Astrocyte of the spinal cord (primary cell): ENCODE results near the gene TMBIM4.

Experiments used
- DNase-seq: peaks from one replicate; pipeline ENCODE4 v3.0.0; 2011; ENCODE audit warnings: low read depth, low spot score
- H3K4me3 ChIP-seq: 2 replicates; pipeline ENCODE4 v1.5.1; 2011; ENCODE audit warnings: low read depth, mild to moderate bottlenecking, low read length, moderate library complexity
- in situ Hi-C: cut with HindIII; loops from 2 replicates; pipeline ENCODE4 v1.10.0; 2017; ENCODE audit warnings: low sequenced_read_pairs
- TF ChIP-seq, protein P1 (sequence below): IDR thresholded peaks from 2 replicates; pipeline ENCODE4 v1.5.1; 2012; ENCODE audit warnings: low read depth, mild to moderate bottlenecking, low read length, inconsistent platforms

The TMBIM4 gene

DNA sequence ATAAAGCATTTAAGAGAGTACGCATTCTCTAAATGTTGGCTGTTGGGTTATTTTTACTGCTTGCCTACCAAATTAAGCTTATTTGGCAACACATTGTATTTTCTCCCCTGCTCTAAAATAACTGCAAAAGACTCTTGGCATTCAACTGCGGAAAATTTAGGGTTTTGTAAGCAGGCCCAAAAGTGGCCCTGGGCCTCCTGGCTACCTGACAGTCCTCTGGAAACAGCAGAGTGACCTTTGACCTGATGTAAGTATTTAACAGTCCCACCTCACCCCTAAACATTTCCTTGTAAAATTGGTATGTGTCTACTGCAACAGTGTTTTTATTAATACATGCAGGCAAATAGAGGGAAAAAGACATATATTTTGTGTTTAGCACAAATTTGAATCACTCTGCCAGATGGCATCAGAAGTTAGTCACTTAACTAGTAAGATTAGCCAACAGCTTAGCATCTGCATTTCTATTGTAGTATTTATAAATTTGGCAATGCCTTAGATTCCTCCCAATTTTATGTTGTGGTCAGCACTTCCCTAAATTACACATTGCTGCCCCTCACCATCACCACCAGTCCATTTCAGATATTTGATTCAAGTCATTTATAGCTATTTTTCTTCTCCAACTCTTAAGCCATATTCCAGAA, 50.4 kb downstream of the TMBIM4 start:
- DNase-seq = no peak
- TF ChIP-seq, protein P1, sequence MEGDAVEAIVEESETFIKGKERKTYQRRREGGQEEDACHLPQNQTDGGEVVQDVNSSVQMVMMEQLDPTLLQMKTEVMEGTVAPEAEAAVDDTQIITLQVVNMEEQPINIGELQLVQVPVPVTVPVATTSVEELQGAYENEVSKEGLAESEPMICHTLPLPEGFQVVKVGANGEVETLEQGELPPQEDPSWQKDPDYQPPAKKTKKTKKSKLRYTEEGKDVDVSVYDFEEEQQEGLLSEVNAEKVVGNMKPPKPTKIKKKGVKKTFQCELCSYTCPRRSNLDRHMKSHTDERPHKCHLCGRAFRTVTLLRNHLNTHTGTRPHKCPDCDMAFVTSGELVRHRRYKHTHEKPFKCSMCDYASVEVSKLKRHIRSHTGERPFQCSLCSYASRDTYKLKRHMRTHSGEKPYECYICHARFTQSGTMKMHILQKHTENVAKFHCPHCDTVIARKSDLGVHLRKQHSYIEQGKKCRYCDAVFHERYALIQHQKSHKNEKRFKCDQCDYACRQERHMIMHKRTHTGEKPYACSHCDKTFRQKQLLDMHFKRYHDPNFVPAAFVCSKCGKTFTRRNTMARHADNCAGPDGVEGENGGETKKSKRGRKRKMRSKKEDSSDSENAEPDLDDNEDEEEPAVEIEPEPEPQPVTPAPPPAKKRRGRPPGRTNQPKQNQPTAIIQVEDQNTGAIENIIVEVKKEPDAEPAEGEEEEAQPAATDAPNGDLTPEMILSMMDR = no peak
- no peak overlapping the region for H3K4me3 ChIP-seq
- in situ Hi-C loops = no loop called here

DNA sequence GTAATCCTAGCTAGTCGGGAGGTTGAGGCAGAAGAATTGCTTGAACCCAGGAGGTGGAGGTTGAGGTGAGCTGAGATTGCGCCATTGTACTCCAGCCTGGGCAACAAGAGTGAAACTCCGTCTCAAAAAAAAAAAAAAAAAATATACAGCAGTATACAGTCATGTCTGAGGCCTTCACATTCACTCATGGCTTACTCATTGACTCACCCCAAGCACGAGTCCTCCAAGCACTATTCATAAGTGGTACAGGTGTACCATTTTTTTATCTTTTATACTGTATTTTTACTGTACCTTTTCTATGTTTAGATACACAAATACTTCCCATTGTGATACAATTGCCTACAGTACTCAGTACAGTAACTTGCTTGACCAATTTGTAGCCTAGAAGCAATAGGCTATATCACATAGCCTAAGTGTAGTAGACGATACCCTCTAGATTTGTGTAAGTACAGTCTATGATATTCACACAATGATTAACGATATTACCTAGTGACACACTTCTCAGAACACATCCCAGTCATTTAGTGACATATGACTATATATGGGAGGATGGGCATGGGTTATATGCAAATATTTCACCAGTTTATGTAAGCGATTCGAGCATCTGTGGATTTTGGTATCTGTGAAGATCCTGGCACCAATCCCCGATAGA, 51.4 kb downstream of the TMBIM4 start:
- DNase-seq = no peak

DNA sequence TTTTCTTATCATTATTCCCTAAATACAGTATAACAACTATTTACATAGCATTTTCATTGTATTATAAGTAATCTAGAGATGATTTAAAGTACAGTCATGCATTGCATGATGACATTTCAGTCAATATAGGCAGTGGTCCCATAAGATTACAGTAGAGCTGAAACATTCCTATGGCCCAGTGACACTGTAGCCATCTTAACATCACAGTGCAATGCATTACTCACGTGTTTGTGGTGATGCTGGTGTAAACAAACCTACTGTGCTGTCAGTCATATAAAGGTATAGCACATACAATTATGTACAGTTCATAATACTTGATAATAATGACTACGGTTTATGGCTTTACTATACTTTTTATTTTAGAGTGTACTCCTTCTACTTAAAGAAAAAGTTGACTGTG, 52.6 kb downstream of the TMBIM4 start:
- in situ Hi-C loops = no loop called here
- TF ChIP-seq, protein P1 = no peak
- no peak overlapping the region for H3K4me3 ChIP-seq
- no peak for DNase-seq

More for the DNA sequence above, 51.4 kb downstream of the TMBIM4 start:
- no peak overlapping the region for H3K4me3 ChIP-seq
- TF ChIP-seq, protein P1 = no peak
- in situ Hi-C loops = no loop called here

DNA sequence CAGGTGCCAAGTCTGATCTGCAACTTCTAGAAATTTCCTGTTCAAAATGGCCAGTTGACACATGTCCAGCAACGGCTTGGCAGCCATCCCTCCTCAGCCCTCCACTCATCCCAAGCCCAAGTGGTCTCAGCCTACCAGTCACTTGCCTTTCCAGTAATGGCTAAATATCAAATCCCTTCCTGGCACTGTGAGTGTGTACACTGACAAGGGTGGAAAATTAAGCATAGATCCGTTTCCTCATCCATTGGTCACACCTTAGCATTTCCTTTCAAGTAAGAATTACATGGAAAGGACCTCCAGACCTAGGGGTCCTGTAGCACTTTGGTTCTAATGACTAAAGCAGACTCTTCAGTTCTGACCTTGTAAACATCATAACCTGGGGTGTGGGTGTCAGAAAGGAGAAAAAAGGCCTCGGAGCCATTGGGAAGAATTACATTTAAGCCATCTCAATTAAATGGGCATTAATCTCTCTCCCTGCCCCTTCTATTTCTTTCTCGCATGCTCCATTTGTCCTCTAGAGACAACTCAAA, 54.7 kb downstream of the TMBIM4 start:
- TF ChIP-seq, protein P1 = no peak
- no peak for DNase-seq
- in situ Hi-C loops = no loop called here
- no peak overlapping the region for H3K4me3 ChIP-seq

DNA sequence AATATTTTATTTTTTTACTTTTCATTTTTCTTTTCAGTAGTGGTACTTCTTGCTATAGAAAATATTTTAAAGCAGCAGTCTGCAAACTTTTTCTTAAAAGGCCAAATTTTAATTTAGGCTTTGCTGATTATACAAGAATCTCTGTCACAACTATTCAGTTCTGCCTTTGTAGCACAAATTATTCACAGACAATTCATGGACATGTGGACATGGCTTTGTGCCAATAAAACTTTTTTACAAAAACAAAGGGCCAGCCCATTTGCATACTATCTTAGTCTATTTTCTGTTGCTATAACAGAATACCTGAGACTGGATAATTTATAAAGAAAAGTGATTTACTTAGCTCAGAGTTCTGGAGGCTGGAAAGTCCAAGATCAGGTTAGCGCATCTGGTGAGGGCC, 56.3 kb downstream of the TMBIM4 start:
- TF ChIP-seq, protein P1 = no peak
- in situ Hi-C loops = no loop called here
- DNase-seq = no peak
- H3K4me3 ChIP-seq = no peak overlapping the region

DNA sequence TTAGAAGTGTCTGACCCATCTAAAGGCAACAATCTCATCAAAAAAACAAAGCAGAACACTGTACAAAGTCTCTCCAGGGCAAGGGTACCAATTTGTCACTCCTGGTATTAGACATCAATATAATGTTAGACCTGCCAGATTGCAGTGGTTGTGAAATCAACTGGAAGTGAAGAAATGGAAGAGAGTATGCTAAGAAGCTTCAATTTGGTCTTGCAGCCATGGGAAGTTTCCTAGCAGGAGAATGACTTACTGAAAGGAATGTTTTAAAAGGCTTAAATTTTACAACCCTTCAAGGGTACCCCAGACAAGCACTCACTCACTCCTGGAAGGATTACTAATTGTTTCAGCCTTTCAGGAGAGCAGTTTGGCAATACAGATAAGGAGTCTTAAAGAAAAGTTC, 58.2 kb downstream of the TMBIM4 start:
- DNase-seq = no peak
- TF ChIP-seq, protein P1 = no peak
- H3K4me3 ChIP-seq = no peak overlapping the region
- in situ Hi-C loops = no loop called here
